H1 (cell line): ENCODE measurements around the gene PIK3R6. TPM values are rescaled to one million over a fixed set of nuclear protein-coding genes. Genes with fewer than 3 reads are reported as not detected.

Experiments used
- ATF2 ChIP-seq: IDR thresholded peaks from 2 replicates; pipeline ENCODE4 v1.6.1; 2012; ENCODE audit warnings: low read length, inconsistent platforms
- polyA plus RNA-seq, 7 experiments: library from polyadenylated mRNA; depleted of rRNA in 3 of 7; stranded (reverse) in 5 of 7; unstranded in 2 of 7; fragments of >200 nt in 5 of 7; fragments of 200-250 nt in 2 of 7; gene quantifications; 1 replicate in 5 of 7; 2 replicates in 1 of 7; 4 replicates in 1 of 7; pipeline versions ENCODE4 v1.2.1 to v1.2.3, GENCODE V29; 2011 to 2013; ENCODE audit warnings: missing spikeins in 2 of 7, mixed read lengths in 2 of 7
- total RNA-seq: library from RNA; stranded (reverse); fragmentation: NEBNext Ultra II Directional; extraction: Animal tissue kit (Norgen Biotek cat#: 25700); gene quantifications from 2 replicates; pipeline ENCODE4 v1.2.1, GENCODE V29; 2021

PIK3R6 gene
- total and polyA plus RNA-seq, 2 of the 8 experiments (the other 6 are each of a cell fraction or from before 2014, with no cell fraction given) = 0.24 to 1.2 TPM

DNA sequence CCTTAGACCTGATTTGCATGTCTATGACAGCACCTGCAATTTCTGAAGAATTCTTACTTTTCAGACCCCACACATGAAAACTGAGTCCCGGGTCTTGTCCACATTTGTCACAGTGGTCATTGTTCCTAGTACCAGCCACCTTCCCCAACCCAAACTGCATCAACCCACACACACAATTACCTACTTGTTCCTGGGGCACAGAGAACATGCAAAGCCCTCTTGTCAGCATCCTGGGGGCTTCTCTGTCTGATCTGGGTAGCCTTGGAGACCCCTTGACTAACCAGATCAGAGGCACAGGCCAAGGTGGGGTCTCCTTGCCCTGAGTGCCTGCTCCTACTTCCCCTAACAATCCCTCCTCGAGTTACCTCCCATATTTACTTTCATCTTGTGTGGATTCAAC, 36.7 kb upstream of the PIK3R6 start (continued):
- TF ChIP-seq ATF2 = no peak
- TF ChIP-seq, all 59 proteins: peak for 0
